ENCODE data around the gene SUPT20HL1.
"Not testable (repeated sequence)": the region's sequence is repeated elsewhere in the genome, so short reads cannot be mapped to it uniquely, and the experiment has no call there.

The SUPT20HL1 gene

GRCh38 chrX:24364326-24364725 lies 3.9 kb downstream of the SUPT20HL1 start:
- Histone ChIP-seq H3K4me1 (ENCODE audit: insufficient read depth, low read length) (no peaks in the 10 kb centered on the region), H3K27me3 (ENCODE audit: insufficient read depth, low read length) (no peaks in the 10 kb centered on the region), H3K27ac (ENCODE audit: low read depth, low read length) (no peak overlapping the region), H3K36me3 (ENCODE audit: insufficient read depth, low read length) (no peaks in the 10 kb centered on the region), H3K9ac (ENCODE audit: low read depth, low read length) (no peak overlapping the region), H3K9me3 (ENCODE audit: insufficient read depth, low read depth, low read length) (no peaks in the 10 kb centered on the region), H3K4me3 (ENCODE audit: low read length) (no peak overlapping the region)
- WGBS = 85% methylated on average over 5 of the region's 5 CpGs

- no peak overlapping the region for H3K9ac ChIP-seq (ENCODE audit: low read depth, low read length)
- H3K4me1 ChIP-seq (ENCODE audit: insufficient read depth, low read length) = peaks cover 1% of the 10 kb centered on the region; the same call in 1 of the 2 replicates
- 95% methylated on average over 14 of the region's 14 CpGs for whole genome bisulfite sequencing
Measured at GRCh38 chrX:24364851-24365538, 4.6 kb downstream of the SUPT20HL1 start.

GRCh38 chrX:24366762-24367400 lies 6.4 kb downstream of the SUPT20HL1 start:
- not testable (repeated sequence) for H3K4me3 ChIP-seq (ENCODE audit: low read length); H3K27ac ChIP-seq (ENCODE audit: low read depth, low read length); H3K27me3 ChIP-seq (ENCODE audit: insufficient read depth, low read length); H3K36me3 ChIP-seq (ENCODE audit: insufficient read depth, low read length); H3K9me3 ChIP-seq (ENCODE audit: insufficient read depth, low read depth, low read length); H3K9ac ChIP-seq (ENCODE audit: low read depth, low read length)
- WGBS = 87% methylated on average over 2 of the region's 4 CpGs
- peaks cover 14% of the 10 kb centered on the region for H3K4me1 ChIP-seq (ENCODE audit: insufficient read depth, low read length)

More at GRCh38 chrX:24364851-24365538, 4.6 kb downstream of the SUPT20HL1 start:
- H3K4me3 ChIP-seq (ENCODE audit: low read length) = no peak overlapping the region
- no peak overlapping the region for H3K27ac ChIP-seq (ENCODE audit: low read depth, low read length)
- H3K27me3 ChIP-seq (ENCODE audit: insufficient read depth, low read length) = no peaks in the 10 kb centered on the region
- no peaks in the 10 kb centered on the region for H3K36me3 ChIP-seq (ENCODE audit: insufficient read depth, low read length)
- H3K9me3 ChIP-seq (ENCODE audit: insufficient read depth, low read depth, low read length) = no peaks in the 10 kb centered on the region

- Histone ChIP-seq H3K4me3 (ENCODE audit: low read length) (no peak overlapping the region), H3K27me3 (ENCODE audit: insufficient read depth, low read length) (peaks cover 16% of the 10 kb centered on the region; the same call in 1 of the 2 replicates)
- WGBS = 0% methylated on average over 1 of the region's 1 CpG
Measured at GRCh38 chrX:24369816-24370215, 9.4 kb downstream of the SUPT20HL1 start.

GRCh38 chrX:24371391-24371972 lies 11.0 kb downstream of the SUPT20HL1 start:
- Histone ChIP-seq H3K36me3 (ENCODE audit: insufficient read depth, low read length) (no peaks in the 10 kb centered on the region), H3K27me3 (ENCODE audit: insufficient read depth, low read length) (peaks cover 16% of the 10 kb centered on the region; the same call in 1 of the 2 replicates), H3K4me1 (ENCODE audit: insufficient read depth, low read length) (peaks cover 24% of the 10 kb centered on the region), H3K27ac (ENCODE audit: low read depth, low read length) (no peak overlapping the region), H3K9me3 (ENCODE audit: insufficient read depth, low read depth, low read length) (no peaks in the 10 kb centered on the region), H3K4me3 (ENCODE audit: low read length) (peak overlapping the region; percentile 50), H3K9ac (ENCODE audit: low read depth, low read length) (no peak overlapping the region)
- 2% methylated on average over 14 of the region's 14 CpGs for WGBS

More at GRCh38 chrX:24369816-24370215, 9.4 kb downstream of the SUPT20HL1 start:
- 0 out of 2 replicates have a peak overlapping the region, but pooled peaks have one; percentile 26 for H3K9ac ChIP-seq (ENCODE audit: low read depth, low read length)
- H3K36me3 ChIP-seq (ENCODE audit: insufficient read depth, low read length) = no peaks in the 10 kb centered on the region
- peaks cover 19% of the 10 kb centered on the region for H3K4me1 ChIP-seq (ENCODE audit: insufficient read depth, low read length)
- peak overlapping the region; percentile 86; the same call in 1 of the 2 replicates for H3K27ac ChIP-seq (ENCODE audit: low read depth, low read length)
- no peaks in the 10 kb centered on the region for H3K9me3 ChIP-seq (ENCODE audit: insufficient read depth, low read depth, low read length)

- Histone ChIP-seq H3K4me1 (ENCODE audit: insufficient read depth, low read length) (peaks cover 27% of the 10 kb centered on the region), H3K4me3 (ENCODE audit: low read length) (peak overlapping the region; percentile 50), H3K36me3 (ENCODE audit: insufficient read depth, low read length) (no peaks in the 10 kb centered on the region), H3K27ac (ENCODE audit: low read depth, low read length) (no peak overlapping the region), H3K9me3 (ENCODE audit: insufficient read depth, low read depth, low read length) (no peaks in the 10 kb centered on the region), H3K9ac (ENCODE audit: low read depth, low read length) (no peak overlapping the region), H3K27me3 (ENCODE audit: insufficient read depth, low read length) (peaks cover 16% of the 10 kb centered on the region; the same call in 1 of the 2 replicates)
- WGBS = 10% methylated on average over 26 of the region's 29 CpGs
Measured at GRCh38 chrX:24372021-24372763, 11.8 kb downstream of the SUPT20HL1 start.

GRCh38 chrX:24375600-24376131 lies 15.2 kb downstream of the SUPT20HL1 start:
- Histone ChIP-seq H3K9me3 (ENCODE audit: insufficient read depth, low read depth, low read length) (no peaks in the 10 kb centered on the region), H3K27ac (ENCODE audit: low read depth, low read length) (no peak overlapping the region), H3K4me3 (ENCODE audit: low read length) (no peak overlapping the region), H3K27me3 (ENCODE audit: insufficient read depth, low read length) (peaks cover 16% of the 10 kb centered on the region; the same call in 1 of the 2 replicates), H3K4me1 (ENCODE audit: insufficient read depth, low read length) (peaks cover 47% of the 10 kb centered on the region), H3K36me3 (ENCODE audit: insufficient read depth, low read length) (no peaks in the 10 kb centered on the region), H3K9ac (ENCODE audit: low read depth, low read length) (no peak overlapping the region)
- 77% methylated on average over 12 of the region's 12 CpGs for WGBS

GRCh38 chrX:24376403-24376802 lies 16.0 kb downstream of the SUPT20HL1 start:
- Histone ChIP-seq H3K9ac (ENCODE audit: low read depth, low read length) (no peak overlapping the region), H3K27me3 (ENCODE audit: insufficient read depth, low read length) (peaks cover 11% of the 10 kb centered on the region; the same call in 1 of the 2 replicates), H3K36me3 (ENCODE audit: insufficient read depth, low read length) (no peaks in the 10 kb centered on the region), H3K9me3 (ENCODE audit: insufficient read depth, low read depth, low read length) (no peaks in the 10 kb centered on the region), H3K27ac (ENCODE audit: low read depth, low read length) (no peak overlapping the region), H3K4me3 (ENCODE audit: low read length) (no peak overlapping the region), H3K4me1 (ENCODE audit: insufficient read depth, low read length) (peaks cover 48% of the 10 kb centered on the region)
- WGBS = 79% methylated on average over 3 of the region's 3 CpGs

GRCh38 chrX:24377195-24377594 lies 16.8 kb downstream of the SUPT20HL1 start:
- no peak overlapping the region for H3K9ac ChIP-seq (ENCODE audit: low read depth, low read length)
- no CpG with 5 or more reads among the region's 2 CpGs for WGBS

GRCh38 chrX:24377911-24378468 lies 17.6 kb downstream of the SUPT20HL1 start:
- H3K9ac ChIP-seq (ENCODE audit: low read depth, low read length) = no peak overlapping the region
- peaks cover 45% of the 10 kb centered on the region for H3K4me1 ChIP-seq (ENCODE audit: insufficient read depth, low read length)
- H3K27me3 ChIP-seq (ENCODE audit: insufficient read depth, low read length) = no peaks in the 10 kb centered on the region
- H3K9me3 ChIP-seq (ENCODE audit: insufficient read depth, low read depth, low read length) = no peaks in the 10 kb centered on the region
- peak overlapping the region; percentile 70; the same call in 1 of the 2 replicates for H3K27ac ChIP-seq (ENCODE audit: low read depth, low read length)
- no peaks in the 10 kb centered on the region for H3K36me3 ChIP-seq (ENCODE audit: insufficient read depth, low read length)
- H3K4me3 ChIP-seq (ENCODE audit: low read length) = no peak overlapping the region
- WGBS = 20% methylated on average over 1 of the region's 1 CpG

More at GRCh38 chrX:24377195-24377594, 16.8 kb downstream of the SUPT20HL1 start:
- Histone ChIP-seq H3K27ac (ENCODE audit: low read depth, low read length) (peak overlapping the region; percentile 58; the same call in 1 of the 2 replicates), H3K9me3 (ENCODE audit: insufficient read depth, low read depth, low read length) (no peaks in the 10 kb centered on the region), H3K4me3 (ENCODE audit: low read length) (no peak overlapping the region), H3K36me3 (ENCODE audit: insufficient read depth, low read length) (no peaks in the 10 kb centered on the region), H3K27me3 (ENCODE audit: insufficient read depth, low read length) (peaks cover 4% of the 10 kb centered on the region; the same call in 1 of the 2 replicates), H3K4me1 (ENCODE audit: insufficient read depth, low read length) (peaks cover 50% of the 10 kb centered on the region)

Measured in HUES64 (cell line).